NAMALWA (cell line): ENCODE measurements around the gene ATXN7L2.

Experiments used
- DNase-seq: peaks from one replicate; pipeline ENCODE4 v3.0.0-alpha.2; 2015; ENCODE audit warnings: low spot score

Gene ATXN7L2

DNA sequence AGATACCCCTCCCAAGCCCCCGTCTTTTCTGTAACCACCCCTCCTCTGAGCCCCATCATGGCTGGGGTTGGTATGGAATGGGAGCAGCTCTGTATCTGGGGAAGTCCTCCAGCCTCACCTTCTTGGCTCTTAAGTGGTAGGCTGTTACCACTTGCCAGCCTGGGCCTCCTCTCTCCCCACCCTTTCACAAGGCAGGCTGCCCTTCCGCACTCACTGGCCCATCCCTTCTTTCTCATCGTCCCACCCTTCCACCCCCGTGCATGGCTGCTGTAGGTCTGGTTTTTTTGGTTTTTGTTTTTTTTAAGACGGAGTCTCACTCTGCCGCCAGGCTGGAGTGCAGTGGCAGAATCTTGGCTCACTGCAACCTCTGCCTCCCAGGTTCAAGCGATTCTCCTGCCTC lies 15.4 kb downstream of the ATXN7L2 start:
- DNase-seq: no peak

DNA sequence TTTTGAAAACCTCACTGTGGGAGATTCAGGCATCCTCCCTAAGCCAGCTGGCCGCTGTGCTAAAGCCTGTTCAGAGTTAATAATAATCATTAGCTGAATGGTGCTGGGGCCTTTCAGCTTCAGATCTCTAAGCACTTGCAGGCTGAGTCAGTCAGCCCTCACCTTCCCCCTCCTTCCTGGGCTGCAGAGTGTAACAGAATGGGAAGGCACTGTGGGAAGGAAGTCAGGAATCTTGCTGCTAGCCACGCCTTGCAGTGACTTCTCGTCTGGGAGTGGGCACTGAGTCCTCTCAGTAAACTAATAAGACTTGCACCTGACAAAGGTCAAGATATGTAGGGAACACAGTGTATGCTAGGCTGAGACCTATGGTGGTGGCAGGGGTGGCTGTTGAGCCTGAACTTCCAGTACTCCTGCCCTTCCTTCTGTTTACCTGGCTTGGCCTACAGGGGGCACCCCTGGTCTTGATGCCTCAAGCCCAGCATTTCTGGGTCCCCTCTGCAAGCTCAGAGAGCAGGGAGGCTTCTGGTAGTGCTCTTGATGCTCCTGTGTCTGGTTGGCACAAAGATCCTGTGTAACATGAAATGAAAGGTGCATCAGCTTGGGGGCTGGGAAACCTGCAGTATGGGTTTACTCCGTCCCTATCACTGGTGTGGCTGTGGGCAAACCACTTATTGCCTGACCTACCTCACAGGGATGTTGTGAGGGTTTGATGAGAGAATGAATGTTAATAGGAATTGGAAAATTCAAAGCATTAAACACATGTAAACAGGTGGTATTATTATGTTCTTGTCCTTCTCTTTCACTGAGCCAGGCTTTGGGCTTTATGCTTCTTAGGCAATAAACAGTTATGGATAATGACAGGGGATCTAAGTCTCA lies 16.2 kb downstream of the ATXN7L2 start:
- peak; percentile 70 for DNase-seq

- no peak for DNase-seq
These were observed 17.3 kb downstream of the ATXN7L2 start for GRCh38 chr1:109500941-109501381.

DNA sequence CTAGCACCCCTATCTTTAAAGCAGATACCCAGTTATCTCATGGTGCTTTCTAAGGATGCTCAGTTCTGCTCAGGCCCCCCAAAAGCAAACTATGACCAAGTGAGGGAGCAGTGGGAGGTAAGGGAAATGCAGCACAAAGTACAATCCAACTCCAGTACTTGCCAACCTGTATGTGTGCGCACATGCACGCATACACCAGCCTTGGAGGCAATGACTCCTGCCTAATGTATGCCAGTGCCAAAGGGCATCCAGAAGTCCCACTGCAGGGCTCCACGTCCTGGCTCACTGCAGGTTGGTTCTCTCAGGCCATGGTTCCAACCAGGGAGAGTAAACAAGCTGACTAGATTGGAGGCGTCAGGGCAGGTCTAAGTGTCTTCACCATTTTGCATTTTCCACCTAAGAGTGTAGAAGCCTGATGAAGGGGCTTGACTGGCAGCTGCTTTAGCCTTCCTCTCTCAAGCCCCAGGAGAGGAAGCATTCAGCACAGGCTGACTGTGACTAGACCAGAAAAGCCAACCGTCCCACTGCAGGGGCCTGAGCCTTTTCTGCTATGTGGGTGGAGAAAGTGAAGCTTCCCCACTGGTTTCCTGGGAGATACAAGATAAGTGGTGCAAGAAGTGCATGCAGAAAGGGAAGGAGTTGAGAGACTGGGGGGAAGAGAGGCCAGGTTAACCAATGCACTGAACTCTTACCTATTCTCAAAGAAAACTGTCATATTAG lies 18.1 kb downstream of the ATXN7L2 start:
- no peak for DNase-seq

GRCh38 chr1:109502364-109502851 lies 18.7 kb downstream of the ATXN7L2 start:
- DNase-seq: no peak

DNA sequence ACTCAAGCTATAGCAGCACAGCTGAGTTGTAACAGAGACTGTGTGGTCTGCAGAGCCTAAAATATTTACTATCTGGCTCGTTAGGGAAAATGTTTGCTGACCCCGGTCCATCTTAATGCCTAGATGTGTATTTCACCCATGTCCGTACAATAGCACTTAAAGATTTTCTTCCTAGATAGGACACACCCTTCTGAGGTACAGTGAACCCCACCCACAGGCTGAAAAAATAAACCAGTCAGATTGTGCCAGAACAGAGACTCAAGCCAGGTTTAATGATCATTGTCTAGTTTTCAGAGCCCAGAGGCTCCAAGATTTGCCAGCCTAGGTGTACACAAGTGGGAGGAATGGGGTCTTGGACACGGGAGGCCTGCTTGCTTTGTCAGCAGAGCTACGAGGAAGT lies 20.2 kb downstream of the ATXN7L2 start:
- DNase-seq: no peak

- no peak for DNase-seq
These were observed 21.3 kb downstream of the ATXN7L2 start for GRCh38 chr1:109504974-109505373.

DNA sequence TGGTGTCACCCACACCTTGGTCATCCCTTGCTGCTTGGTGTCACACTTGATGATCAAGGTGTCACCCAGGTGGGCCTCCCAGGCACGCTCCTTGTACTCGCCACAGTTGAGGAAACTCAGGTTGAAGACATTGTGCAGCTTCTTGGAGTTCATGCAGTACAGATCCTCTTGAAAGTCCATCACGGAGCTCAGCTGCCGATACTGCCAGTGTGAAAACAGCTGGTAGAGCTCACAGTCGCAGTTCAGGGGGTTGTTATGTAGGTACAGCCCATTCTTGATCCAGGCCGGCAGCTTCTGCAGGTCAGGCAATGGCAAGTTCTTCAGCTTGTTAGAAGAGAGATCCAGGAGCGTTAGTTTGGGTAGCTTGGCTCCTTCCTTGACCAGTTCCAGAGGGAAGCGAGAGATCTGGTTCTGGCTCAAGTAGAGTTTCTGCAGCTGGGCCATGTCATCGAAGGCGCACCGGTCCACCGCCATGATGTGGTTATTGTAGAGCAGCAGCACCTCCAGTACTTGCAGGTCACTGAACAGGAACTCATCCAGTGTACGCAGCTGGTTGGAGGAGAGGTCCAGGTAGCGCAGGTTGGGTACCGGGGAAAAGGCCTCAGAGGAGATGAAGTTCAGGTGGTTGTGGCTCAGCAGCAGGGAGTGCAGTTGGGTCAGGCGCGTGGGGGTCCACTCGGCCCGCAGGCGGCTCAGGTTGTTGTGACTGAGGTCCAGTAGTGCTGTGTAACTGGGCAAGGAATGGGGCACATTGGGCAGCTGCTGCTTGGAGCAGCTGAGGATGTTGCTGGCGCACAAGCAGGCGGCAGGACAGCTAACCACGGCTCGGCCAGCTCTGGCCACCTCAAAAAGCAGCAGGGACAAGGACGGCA lies 24.5 kb downstream of the ATXN7L2 start:
- DNase-seq: no peak

- no peak for DNase-seq
These were observed 25.1 kb downstream of the ATXN7L2 start for GRCh38 chr1:109508873-109509175.

DNA sequence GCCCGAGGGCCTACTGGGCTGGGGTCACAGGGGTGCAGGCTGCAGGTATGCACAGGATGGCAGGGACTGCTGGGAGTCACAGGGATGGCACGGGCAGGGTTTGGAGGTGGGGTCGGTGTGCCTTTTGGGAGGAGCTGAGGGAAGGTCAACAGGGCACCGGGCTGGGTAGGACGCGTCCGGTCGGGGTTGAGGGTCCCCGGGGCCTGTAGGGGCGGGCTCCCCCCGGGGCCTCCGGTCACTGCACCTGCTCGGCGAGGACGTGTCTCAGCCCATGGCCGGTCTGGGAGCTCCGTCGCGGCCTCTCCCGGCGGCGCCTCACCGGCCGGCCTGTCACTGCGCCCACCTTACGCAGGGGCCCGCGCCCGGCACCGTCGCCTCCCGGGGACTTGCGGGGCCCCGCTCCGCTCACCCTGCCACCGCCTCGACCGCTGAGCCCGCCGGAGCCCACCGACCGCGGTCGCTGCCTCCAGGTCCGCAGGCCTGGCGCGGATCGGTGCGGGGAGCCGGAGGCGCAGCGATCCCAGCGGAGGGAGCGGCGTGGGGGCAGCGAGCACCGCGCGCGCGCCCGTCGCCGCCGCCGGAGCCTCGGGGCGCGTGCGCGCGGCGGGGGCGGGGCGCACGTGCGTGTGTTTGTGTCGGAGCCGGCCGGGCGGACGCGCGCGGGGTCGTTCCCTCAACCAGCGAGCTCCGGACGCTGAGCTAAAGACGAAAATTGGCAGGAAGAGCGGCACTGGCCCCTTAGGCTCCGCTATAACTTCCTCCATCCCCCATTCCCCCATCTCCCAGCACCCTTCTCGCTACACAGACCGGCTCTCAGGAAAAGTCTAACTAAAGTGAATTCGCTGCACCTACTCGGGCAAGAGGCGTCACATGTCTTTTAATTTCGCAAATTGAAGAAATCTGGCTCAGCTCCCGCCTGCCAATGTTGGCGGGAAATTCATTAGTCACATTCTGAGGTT lies 25.8 kb downstream of the ATXN7L2 start, which contains the start of gene AMIGO1:
AMIGO1 (minus strand) TSS at position 552 of the 959 bp plus-strand sequence. CDS start 815 bp downstream, outside the sequence.
- DNase-seq: no peak

DNA sequence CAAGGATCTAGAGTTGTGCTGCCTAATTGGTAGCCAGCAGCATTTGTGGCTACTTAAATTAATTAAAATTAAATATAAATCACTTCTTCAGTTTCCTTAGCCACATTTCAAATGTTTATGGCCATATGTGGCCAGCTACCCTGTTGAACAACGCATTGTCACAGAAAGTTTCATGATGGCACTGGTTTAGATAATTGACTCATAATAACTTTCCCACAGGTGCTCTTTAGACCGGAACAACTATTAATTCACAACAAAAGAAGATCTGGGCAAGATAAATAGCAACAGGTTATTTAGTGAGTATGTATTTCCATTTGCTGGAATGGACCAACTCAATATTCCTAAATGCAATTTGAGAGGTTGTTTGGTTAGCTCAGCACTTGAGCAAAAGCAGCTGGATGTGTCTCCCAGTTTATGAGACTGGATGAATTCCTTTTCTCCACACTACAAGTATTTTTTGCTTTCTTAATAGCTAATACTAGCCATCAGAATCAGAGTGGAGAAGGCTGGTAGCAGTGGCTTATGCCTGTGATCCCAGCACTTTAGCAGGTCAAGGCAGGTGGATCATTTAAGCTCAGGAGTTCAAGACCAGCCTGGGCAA lies 29.5 kb downstream of the ATXN7L2 start:
- DNase-seq: no peak

DNA sequence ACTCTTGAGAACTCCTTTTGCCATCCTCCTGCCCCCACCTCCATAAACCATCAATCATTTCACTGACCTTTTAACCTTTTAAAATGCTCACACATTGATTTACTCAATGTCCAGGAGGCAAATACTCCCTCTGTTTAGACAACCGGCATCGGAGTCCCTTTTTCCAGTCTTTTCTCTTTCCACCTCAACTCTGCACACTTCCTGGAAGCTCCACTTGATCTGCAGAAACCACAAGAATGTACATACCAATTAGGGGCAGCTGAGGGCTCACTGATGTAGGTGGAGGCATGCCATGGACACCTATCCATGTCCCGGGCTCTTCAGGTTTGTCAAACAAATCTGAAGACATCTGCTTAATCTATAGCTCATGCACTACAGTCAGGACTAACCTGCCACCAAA lies 31.1 kb downstream of the ATXN7L2 start:
- DNase-seq: no peak

DNA sequence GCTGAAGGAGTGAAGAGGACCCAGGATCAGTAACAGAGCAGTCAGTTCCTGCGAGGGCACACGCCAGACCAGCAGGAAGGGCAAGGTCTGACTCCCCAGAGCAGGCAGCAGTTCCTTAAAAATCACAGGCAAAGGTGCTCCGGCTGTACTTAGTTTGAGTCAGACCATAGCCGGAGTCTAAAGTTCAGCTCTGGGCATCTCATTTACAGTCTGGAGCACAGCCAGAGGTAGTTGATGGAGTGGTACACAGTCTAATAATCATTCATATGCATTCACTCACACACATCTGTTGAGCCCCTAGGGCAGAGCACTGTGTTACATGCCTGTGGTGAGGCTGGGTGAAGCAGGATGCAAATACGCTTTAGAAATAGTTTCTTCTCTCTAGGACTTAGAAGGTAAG lies 33.2 kb downstream of the ATXN7L2 start:
- DNase-seq: no peak

DNA sequence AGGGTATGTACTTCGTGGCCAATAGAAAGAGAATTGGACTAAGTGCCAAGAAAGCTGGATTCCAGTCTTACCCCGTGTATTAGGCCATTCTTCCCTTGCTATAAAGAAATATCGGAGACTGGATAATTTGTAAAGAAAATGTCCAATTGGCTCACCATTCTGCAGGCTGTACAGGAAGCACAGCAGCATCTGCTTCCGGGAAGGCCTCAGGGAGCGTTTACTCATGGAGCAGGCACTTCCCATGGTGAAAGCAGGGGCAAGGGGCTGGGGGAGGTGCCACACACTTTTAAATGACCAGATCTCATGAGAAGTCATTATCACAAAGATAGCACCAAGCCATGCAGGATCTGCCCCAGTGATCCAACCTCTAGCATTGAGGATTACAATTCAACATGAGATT lies 33.6 kb downstream of the ATXN7L2 start:
- DNase-seq: no peak

DNA sequence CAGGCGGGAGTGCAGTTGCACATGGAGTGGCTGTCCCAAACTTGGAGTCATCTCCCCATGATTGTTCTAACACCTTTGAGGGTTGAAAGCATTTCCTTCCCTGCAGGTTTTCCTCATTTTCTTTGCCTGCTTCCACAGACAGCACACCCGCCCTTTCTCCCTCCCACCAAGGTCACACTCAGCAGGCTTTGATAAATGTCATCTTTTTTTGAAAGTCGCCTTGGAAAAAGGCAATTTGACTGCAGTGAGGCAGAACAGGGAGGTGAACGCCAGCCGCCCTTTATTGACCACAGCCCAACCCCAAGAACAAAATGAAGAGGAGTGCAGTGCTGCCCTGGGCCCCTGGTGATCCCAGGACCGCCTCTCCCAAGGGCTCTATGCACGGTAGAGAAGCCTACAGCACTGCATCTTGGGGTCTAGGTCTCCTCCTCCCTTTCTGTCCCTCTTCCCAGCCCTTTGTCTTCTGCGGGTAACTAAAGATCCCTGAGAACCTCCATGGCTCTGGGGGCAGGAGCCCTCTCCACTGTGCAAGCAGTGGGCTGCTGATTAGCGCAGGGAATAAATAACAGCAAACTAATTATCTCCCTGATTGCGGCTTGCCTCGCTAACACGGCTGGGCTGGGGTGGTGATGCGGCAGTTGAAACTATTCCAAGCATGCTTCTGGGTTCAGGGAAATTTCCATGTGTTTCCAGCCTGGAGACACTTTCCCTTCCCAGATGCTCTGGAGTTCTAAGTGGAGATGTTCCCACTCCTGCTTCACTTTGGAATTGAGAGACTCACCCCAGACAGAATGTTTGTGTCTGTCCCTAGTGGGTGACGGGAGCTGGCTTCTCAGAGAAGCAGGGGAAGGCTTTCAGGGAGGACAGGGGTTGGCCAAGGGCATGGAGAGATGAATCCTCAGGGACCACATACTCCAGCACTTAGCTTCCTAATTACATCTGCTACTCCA lies 37.6 kb downstream of the ATXN7L2 start:
- no peak for DNase-seq

DNA sequence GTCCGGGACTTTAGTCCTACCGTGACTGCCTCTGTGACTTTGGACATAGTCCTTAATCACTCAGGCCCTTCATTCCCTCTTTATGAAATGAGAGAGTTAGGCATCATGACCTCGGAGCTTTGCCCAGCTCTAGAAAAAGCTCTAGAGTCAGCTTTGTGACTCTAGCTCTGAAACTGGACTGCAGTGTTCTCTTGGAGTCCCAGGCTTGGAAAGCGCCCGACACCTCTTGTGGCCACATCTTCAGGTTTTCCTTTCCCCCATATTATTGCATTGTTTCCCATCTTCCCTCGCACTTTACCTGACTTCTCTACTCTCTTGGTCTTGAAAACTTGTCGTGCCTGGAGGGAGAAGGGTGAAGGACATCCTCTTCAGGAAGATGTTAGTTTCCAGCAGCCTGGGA lies 38.3 kb downstream of the ATXN7L2 start:
- no peak for DNase-seq

DNA sequence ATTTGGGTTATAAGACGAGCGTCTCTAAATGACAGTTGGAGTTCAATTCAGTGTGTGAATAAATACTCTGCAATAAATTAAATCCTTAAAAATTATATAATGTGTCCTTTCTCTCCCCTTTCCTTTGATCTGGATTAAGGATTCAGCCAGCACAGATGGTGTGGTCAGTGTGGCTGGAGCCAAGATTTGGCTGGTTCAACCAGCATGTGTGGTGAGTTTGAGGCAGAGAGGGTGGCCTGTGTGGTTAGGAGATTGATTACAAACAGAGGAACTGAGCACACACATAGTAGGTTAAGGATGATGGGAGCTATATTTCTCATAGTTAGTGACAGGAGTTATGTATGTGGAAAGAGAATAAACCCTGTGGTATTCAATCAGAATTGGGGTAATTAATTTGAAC lies 40.0 kb downstream of the ATXN7L2 start:
- no peak for DNase-seq

- no peak for DNase-seq
These were observed 43.5 kb downstream of the ATXN7L2 start for GRCh38 chr1:109527098-109527811.
